Stimulated activated CD4-positive, alpha-beta T cell treated with anti-CD3 and anti-CD28 coated beads, Interleukin-4, amount 100 ng/mL, for 4 hours (primary cell): ENCODE results near the gene PIK3C2A.
"Not testable (repeated sequence)": the region's sequence is repeated elsewhere in the genome, so short reads cannot be mapped to it uniquely, and the experiment has no call there.

Experiments
- DNase-seq, 2 experiments: peaks; one replicate each; pipeline ENCODE4 v3.0.0-alpha.2; 2020

The PIK3C2A gene

DNA sequence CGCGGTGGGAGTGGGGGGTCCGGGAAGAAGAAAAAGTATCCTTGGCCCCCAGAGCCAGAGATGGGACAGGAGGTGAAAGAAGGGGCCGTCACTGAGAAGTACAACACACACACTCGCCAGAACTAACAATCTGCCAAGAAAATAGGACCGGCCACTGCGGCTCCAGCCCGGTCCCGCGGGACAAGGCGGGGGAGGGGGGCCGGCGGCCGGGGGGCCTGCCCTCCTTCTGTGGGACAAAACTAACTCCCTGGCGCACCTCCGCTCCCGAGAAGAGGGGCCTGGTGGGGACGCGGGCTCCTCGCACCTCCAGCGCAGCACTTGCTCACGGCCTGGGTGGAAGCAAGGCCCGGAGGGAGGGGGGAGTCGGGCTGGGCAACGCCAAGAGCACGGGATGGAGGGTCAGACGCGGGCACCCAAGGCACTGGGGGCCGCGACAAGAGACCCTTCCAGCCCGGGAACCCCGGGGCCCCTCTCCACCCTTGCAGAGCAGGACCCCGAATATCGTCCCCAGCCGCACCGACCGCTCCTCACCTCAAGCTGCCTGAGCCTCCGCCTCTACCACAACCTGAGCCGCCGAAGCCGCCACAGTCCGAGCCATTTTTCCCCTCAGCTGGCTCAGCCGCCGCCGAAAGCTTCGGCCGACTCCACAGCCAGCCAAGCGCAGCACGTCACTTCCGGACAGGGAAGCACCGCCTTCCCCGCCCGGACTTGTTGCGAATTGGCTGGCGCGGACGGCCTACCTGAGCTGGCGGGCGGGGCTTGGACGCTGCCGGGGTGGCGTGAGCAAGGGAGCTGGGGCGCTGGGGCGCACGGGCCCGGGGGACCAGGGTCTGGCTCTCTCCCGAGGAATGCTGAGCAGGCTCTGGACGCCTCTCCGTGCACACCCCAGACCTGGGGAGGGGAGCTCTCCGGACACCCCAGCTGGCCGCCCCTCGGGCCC lies at the start of gene PIK3C2A:
Gene PIK3C2A (minus strand): TSS at position 670 of the 940 bp plus-strand sequence. CDS start 38,245 bp downstream, outside the sequence.
- DNase-seq: peak; percentile 94 to 95

DNA sequence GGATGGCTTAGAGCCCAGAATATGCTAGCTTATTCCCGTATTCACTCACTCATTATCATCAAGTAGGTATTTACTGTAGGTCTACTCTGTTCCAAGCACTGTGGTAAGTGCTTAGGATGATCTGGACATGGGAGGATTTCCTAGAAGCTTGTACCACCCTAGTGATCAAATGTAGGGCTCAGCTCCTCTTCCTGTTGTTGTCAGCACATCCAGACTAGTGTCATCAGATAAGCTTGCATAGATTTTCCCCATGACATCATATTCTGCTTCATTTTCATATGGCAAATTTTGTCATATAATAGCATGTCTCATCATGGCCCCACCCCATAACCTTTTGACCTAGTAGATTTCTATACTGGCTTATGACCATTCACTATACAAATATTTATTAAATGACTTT lies 49.4 kb upstream of the PIK3C2A start:
- no peak for DNase-seq

DNA sequence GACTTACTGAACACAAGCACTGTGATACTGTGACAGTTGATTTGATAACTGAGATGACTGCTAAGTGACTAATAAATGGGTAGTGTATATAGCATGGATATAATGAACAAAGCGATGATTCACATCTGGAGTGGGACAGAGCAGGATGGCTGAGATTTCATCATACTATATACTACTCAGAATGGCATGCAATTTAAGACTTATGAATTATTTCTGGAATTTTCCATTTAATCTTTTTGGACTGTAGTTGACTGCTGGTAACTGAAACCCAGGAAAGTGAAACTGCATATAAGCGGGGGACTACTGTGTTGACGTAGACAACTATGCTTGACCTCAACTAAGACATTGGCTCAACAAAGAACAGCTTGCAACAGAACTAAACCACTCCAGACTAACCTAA lies 48.7 kb upstream of the PIK3C2A start:
- no peak for DNase-seq

DNA sequence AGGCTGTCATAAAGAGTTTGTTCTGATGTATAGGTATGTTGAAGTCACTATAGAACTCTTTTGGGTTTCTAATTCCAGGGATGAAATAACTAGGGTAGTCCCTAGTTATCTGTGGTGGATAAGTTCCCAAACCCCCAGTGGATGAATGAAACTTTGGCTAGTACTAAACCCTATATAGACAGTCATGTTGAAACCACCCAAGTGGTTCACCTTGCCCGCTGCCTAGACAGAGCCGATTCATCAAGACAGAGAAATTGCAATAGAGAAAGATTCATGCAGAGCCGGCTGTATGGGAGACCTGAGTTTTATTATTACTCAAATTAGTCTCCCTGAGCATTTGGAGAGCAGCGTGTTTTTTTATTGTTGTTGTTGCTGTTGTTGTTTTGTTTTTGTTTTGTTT lies 44.9 kb upstream of the PIK3C2A start:
- DNase-seq: no peak

DNA sequence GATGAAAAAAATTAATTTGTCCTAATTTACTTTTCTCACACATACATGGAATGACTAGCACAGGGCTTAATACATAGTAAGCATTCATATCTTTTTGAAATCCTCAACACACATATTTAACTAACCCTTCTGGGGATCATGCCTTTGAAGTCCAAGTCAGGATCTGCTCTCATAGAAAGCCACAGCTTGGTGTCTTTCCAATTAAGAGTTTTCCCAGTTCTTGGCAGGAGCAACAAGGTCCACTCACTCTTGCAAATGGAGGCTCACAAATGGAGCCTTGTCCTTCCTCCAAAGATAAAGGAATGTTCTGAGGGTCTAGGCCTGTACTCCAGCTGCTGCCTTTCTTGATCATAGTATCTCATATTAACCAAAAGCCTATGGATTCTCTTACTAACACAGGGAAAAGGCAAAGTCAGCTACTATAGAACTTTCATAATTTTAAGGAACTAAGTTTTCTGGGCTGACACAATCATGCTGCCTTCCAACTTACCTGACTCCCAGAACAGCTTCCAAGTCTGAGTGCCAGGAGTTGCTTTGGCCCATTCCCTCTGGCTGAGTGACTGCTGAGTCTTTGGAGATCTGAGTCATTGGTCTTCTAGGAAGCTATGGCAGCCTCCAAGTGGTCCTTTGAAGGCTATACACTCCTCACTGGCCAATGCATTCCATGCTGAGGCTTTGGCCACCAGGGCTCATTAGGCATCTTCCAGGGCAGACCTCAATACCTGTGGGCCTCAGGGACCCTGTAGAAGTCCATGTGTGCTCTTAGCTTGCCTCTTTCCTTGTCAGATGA lies 43.0 kb upstream of the PIK3C2A start:
- DNase-seq: no peak

- no peak for DNase-seq
Measured at GRCh38 chr11:17244046-17244445, 36.3 kb upstream of the PIK3C2A start.

GRCh38 chr11:17242954-17243353 lies 35.2 kb upstream of the PIK3C2A start:
- not testable (repeated sequence) for DNase-seq

GRCh38 chr11:17240780-17241179 lies 33.0 kb upstream of the PIK3C2A start:
- no peak for DNase-seq

GRCh38 chr11:17239927-17240326 lies 32.1 kb upstream of the PIK3C2A start:
- DNase-seq: not testable (repeated sequence)

DNA sequence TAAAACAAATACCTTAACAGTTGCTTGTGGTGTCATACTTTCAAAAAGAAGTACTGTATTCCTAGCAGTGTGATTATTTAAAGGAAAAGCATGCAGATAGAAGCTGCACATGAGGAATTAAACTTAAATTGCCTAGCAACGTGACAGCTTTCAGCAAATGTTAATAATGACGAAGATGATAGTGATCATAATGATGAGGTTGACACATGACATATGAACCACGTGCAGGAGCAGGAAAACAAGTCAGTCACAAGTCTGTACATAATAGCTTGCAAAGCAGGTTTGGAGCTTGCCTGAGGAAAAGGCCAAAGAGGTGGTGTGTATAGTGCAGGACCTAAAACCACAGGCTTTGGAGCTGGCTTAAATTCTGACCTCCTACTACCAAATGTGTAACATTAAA lies 30.6 kb upstream of the PIK3C2A start:
- no peak for DNase-seq

- no peak for DNase-seq
Measured at GRCh38 chr11:17233101-17233500, 25.3 kb upstream of the PIK3C2A start.

DNA sequence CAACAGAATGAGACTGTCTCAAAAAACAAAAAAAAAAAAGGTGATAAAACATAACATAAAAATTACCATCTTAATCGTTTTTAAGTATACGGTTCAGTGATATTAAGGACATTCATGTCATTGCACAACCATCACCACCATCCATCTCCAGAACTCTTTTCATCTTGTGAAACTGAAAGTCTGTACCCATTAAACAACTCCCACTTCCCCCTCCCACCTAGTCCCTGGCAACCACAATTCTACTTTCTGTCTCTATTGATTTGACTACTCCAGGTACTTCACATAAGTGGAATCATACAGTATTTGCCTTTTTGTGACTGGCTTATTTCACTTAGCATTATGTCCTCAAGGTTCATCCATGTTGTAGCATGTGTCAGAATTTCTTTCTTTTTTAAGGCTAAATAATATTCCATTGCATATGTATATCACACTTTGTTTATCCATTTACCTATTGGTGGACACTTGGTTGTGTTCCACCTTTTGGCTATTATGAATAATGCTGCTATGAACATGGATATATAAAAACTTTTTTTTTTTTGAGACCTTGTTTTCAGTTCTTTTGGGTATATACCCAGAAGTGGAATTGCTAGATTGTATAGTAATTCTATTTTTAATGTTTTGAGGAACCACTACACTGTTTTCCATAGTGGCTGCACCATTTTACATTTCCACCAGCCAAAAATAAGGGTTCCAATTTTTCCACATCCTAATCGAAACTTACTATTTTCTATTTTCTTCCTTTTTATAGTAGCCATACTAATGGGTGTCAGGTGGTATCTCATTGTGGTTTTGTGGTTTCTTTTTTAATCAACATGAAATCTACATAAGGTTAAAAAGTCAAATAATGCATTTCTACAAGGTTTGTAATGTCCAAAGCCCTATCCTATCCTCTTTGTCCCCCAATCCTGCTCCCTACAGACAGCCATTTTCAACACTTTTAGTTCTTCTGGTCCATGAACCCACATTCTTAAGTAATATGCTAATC lies 23.4 kb upstream of the PIK3C2A start:
- DNase-seq: peak; percentile 10 to 50

DNA sequence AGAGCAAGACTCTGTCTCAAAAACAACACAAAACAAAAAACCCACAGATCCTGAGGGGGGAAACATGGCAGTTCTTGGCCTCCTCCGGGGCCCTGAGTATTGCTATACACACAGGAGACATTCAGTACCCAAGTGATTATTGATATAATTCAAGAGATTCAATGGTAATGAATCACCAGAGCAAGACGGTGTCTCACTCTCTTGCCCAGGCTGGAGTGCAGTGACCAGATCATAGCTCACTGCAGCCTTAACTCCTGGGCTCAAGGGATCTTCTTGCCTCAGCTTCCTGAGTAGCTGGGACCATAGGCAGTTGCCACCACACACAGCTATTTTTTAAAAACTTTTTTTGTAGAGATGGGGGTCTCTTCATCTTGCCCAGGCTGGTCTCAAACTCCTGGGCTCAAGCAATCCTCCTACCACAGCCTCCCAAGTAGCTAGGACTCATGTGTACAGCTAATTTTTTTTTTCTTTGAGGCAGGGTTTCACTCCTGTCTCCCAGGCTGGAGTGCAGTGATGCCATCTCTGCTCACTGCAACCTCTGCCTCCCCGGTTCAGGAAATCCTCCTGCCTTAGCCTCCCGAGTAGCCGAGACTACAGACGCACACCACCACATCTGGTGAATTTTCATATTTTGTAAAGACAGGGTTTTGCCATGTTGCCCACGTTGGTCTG lies 21.8 kb upstream of the PIK3C2A start:
- DNase-seq: no peak

- DNase-seq: not testable (repeated sequence)
Measured at GRCh38 chr11:17228186-17228925, 20.6 kb upstream of the PIK3C2A start.

- no peak for DNase-seq
Measured at GRCh38 chr11:17224727-17225126, 16.9 kb upstream of the PIK3C2A start.

DNA sequence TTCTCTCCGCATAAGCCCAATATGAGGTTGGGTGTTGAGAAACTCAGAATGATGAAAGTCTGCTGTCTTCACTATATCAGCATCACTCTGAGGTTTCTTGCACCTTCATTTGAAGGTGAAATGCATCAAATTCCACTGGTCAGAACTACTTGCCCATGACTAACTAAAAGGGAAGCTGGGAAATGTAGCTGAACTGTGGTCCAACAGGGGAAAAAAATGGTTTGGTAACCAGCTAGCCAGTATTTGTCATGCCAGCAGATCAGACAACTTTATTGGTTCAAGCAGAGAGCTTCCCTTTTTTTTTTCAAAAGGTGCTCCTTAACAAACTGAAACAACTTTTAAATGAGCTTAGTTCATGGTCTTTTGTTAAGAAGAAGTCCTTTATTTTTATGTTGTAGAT lies 14.2 kb upstream of the PIK3C2A start:
- DNase-seq: no peak

GRCh38 chr11:17219016-17219415 lies 11.2 kb upstream of the PIK3C2A start:
- no peak for DNase-seq

GRCh38 chr11:17218403-17218802 lies 10.6 kb upstream of the PIK3C2A start:
- DNase-seq: no peak

- no peak for DNase-seq
Measured at GRCh38 chr11:17217401-17217800, 9.6 kb upstream of the PIK3C2A start.

- no peak for DNase-seq
Measured at GRCh38 chr11:17214338-17214737, 6.6 kb upstream of the PIK3C2A start.

DNA sequence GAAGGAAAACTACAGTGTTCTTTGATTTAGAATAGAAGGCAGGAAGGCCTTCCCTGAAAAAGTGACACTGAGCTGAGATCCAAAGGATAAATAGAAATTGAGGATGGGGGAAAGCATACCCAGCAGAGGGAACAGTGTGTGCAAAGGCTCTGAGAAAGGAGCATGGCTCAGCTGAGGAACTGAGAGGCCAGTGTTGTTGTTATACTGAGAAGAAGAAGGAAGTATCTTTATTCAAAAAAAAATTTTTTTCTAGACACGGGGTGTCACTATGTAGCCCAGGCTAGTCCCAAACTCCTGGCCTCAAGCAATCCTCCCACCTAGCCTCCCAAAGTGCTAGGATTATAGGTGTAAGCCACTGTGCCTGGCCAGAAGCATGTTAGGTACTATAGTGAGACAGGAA lies 3.5 kb upstream of the PIK3C2A start:
- DNase-seq: no peak
